ENCODE results near the gene AP4M1. TPM values are rescaled to one million over a fixed set of nuclear protein-coding genes. Genes with fewer than 3 reads are reported as not detected.

Gene AP4M1
- total RNA-seq, 3 donors from 2014 or later = 18.0 to 30.9 (median 23.9) TPM

GRCh38 chr7:100069991-100070390 lies 31.5 kb upstream of the AP4M1 start:
- no peak for TF ChIP-seq CTCF (IDR thresholded peaks at IDR 0.05)
- intact Hi-C loops (cut with DNase I, micrococcal nuclease) = no loop called here
- Histone ChIP-seq H3K4me3 (no peak overlapping the region), H3K36me3 (ENCODE audit: low read depth) (peaks cover 34% of the 10 kb centered on the region), H3K9me3 (peaks cover 28% of the 10 kb centered on the region), H3K4me1 (ENCODE audit: low read depth) (no peaks in the 10 kb centered on the region)
- no peak for DNase-seq
- no peak for ATAC-seq

- no peak for TF ChIP-seq CTCF (IDR thresholded peaks at IDR 0.05)
- Histone ChIP-seq H3K9me3 (peaks cover 28% of the 10 kb centered on the region), H3K36me3 (ENCODE audit: low read depth) (peaks cover 34% of the 10 kb centered on the region), H3K4me1 (ENCODE audit: low read depth) (no peaks in the 10 kb centered on the region), H3K4me3 (no peak overlapping the region)
- intact Hi-C loops (cut with DNase I, micrococcal nuclease) = no loop called here
- ATAC-seq = no peak
- no peak for DNase-seq
Observed at GRCh38 chr7:100071018-100071723, 30.3 kb upstream of the AP4M1 start.

- ATAC-seq (no peak), DNase-seq (no peak)
- Histone ChIP-seq H3K36me3 (ENCODE audit: low read depth) (peaks cover 34% of the 10 kb centered on the region), H3K4me1 (ENCODE audit: low read depth) (peaks cover 9% of the 10 kb centered on the region), H3K9me3 (peaks cover 28% of the 10 kb centered on the region), H3K4me3 (no peak overlapping the region)
- intact Hi-C loops (cut with DNase I, micrococcal nuclease) = no loop called here
- no peak for TF ChIP-seq CTCF (IDR thresholded peaks at IDR 0.05)
Observed at GRCh38 chr7:100072462-100072861, 29.0 kb upstream of the AP4M1 start.

GRCh38 chr7:100074841-100075240 lies 26.6 kb upstream of the AP4M1 start:
- intact Hi-C loops (cut with DNase I, micrococcal nuclease) = no loop called here
- Histone ChIP-seq H3K4me3 (no peak overlapping the region), H3K4me1 (ENCODE audit: low read depth) (peaks cover 32% of the 10 kb centered on the region), H3K36me3 (ENCODE audit: low read depth) (peaks cover 34% of the 10 kb centered on the region), H3K9me3 (peaks cover 28% of the 10 kb centered on the region)
- TF ChIP-seq CTCF (IDR thresholded peaks at IDR 0.05) = no peak
- ATAC-seq (no peak), DNase-seq (no peak)

GRCh38 chr7:100075418-100075817 lies 26.0 kb upstream of the AP4M1 start:
- H3K36me3 ChIP-seq (ENCODE audit: low read depth) = peaks cover 34% of the 10 kb centered on the region
- ATAC-seq = no peak
- H3K4me1 ChIP-seq (ENCODE audit: low read depth) = peaks cover 38% of the 10 kb centered on the region
- peaks cover 26% of the 10 kb centered on the region for H3K9me3 ChIP-seq
- no peak for TF ChIP-seq CTCF (IDR thresholded peaks at IDR 0.05)
- no peak overlapping the region for H3K4me3 ChIP-seq
- no peak for DNase-seq
- intact Hi-C loops (cut with DNase I, micrococcal nuclease) = no loop called here

All from mucosa of descending colon (tissue), 3 donors.